GM06990 (cell line): ENCODE measurements around the gene OGFRL1.

Experiments used
- DNase-seq: peaks from one replicate; pipeline ENCODE4 v3.0.0-alpha.2; 2011; ENCODE audit not compliant: insufficient read length; ENCODE audit errors: extremely low read depth
- H3K27me3 ChIP-seq: replicated peaks from 2 replicates; pipeline ENCODE4 v1.6.0; 2011; ENCODE audit warnings: low read length; ENCODE audit not compliant: control insufficient read depth, insufficient read depth
- H3K36me3 ChIP-seq: 2 replicates; pipeline ENCODE4 v1.5.1; 2011; ENCODE audit warnings: low read length; ENCODE audit not compliant: control insufficient read depth, insufficient read depth
- H3K4me3 ChIP-seq: replicated peaks from 2 replicates; pipeline ENCODE4 v1.5.1; 2011; ENCODE audit warnings: low read depth, mild to moderate bottlenecking, control low read depth, low read length
- CTCF ChIP-seq: IDR thresholded peaks from 2 replicates; pipeline ENCODE4 v1.5.1; 2011; ENCODE audit warnings: low read length, control low read depth, mild to moderate bottlenecking, inconsistent platforms; ENCODE audit not compliant: insufficient read depth, poor library complexity, severe bottlenecking

The OGFRL1 gene

GRCh38 chr6:71294121-71294523 is 5.5 kb downstream of the OGFRL1 start:
- H3K36me3 ChIP-seq = no peaks in the 10 kb centered on the region

DNA sequence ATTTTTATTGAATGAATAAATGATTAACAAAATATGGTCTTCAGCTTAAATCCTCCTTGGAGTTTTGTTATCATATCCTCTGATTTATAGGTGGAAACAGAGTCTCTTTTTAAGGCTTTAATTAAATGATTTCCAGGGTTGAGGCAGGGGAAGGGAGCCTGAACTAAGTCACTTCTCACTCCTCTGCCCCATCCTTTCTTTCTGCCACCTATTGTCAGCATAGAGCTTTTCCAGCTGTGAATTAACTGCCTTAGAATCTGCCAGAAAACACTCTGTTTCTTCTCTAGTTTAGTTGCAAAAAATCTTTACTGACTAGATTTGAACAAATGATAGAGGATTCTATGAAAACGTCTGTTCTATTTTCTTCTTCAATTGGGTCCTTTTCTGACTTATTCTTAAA is 9.8 kb downstream of the OGFRL1 start:
- no peak overlapping the region for H3K4me3 ChIP-seq
- TF ChIP-seq CTCF = no peak
- H3K36me3 ChIP-seq = no peaks in the 10 kb centered on the region

More at GRCh38 chr6:71294121-71294523, 5.5 kb downstream of the OGFRL1 start:
- no peak for DNase-seq
- H3K27me3 ChIP-seq = no peaks in the 10 kb centered on the region
- H3K4me3 ChIP-seq = no peak overlapping the region
- no peak for TF ChIP-seq CTCF

DNA sequence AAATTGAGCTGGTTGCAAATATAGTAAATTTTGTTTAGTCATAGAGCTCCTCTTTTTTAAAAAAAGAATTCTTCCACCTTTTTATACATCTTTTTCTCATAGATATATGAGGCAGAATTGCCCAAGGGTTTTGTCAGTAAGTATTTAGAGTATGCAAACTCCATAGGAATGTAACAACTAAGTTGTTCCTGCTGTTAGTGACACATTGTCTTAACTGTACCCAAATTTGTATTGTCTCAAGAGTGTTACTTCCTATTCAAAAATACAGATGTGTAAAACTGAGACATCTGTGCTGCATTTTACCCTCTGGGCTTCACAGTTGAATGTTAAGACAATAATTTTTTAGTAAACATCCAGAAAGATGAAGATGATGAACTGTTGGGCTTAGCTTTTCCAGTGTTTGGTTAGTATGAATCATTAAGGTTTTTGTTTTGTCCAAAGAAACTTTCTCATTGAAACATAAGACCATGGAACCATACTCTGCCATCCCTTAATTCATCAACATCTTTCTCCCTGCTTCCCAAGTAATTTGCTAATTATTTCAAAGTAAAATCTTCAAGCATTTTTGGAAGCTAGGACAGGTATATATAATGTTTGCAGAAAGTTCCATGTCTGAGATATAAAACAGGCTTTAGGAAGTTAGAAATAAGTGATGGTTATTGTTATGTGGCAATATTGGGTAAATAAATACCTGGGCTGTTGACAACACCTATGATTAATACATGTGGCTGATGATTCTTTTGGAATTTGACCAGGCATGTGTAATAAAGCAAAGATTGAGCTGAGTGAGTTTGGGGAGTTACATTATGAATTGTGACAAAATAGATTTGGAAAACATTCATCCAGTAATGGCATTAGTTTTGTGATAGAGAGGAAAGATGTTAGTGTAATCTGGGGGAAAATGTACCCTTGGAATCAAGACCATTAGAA is 11.2 kb downstream of the OGFRL1 start:
- DNase-seq = no peak
- no peak for TF ChIP-seq CTCF
- Histone ChIP-seq H3K27me3 (no peaks in the 10 kb centered on the region), H3K36me3 (no peaks in the 10 kb centered on the region), H3K4me3 (no peak overlapping the region)

More for the DNA sequence above, 9.8 kb downstream of the OGFRL1 start:
- H3K27me3 ChIP-seq = no peaks in the 10 kb centered on the region
- DNase-seq = no peak

DNA sequence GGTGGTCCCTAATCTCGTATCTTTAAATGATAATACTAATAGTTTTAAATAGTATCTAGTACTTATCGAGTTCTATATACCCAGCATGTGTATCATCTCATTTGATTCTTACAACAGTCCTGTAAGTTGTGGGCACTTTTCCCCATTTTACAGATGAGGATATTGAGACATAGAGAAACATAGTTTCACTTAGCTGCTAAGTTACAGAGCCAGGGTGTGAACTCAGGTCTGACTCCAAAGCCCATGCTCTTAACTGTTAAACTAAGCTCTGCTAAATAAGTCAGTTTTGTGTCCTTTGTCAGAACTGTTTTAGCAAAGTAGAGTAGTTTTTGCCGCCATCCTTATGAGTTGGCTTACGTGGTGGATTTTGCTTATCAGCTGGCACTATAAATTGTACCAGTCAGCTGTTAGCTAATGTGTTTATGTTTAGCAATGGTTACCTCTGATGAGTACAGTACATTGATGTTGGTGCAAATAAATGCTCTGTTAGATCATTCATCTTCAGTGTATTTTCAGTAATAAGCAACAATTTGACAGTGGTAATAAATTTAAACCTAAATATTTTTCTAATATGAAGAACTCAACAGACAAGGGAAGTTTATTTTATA is 12.1 kb downstream of the OGFRL1 start:
- no peak for DNase-seq
- Histone ChIP-seq H3K27me3 (no peaks in the 10 kb centered on the region), H3K36me3 (no peaks in the 10 kb centered on the region), H3K4me3 (no peak overlapping the region)
- no peak for TF ChIP-seq CTCF

- Histone ChIP-seq H3K4me3 (no peak overlapping the region), H3K27me3 (no peaks in the 10 kb centered on the region), H3K36me3 (no peaks in the 10 kb centered on the region)
- no peak for TF ChIP-seq CTCF
- no peak for DNase-seq
Measured at GRCh38 chr6:71301546-71301945, 12.9 kb downstream of the OGFRL1 start.
